GM12873 (cell line): ENCODE data around the gene ZNF236.

Source experiments
- CTCF ChIP-seq: IDR thresholded peaks from 2 replicates; pipeline ENCODE4 v1.5.1; 2012; ENCODE audit warnings: low read depth, mild to moderate bottlenecking, moderate library complexity, low read length, control low read depth; ENCODE audit not compliant: insufficient read depth; ENCODE audit errors: missing control alignments

Gene ZNF236

GRCh38 chr18:77003316-77003715 is 181.0 kb downstream of the ZNF236 start:
- TF ChIP-seq CTCF: no peak

GRCh38 chr18:77004555-77005380 is 182.4 kb downstream of the ZNF236 start:
- TF ChIP-seq CTCF: no peak

- no peak for TF ChIP-seq CTCF
Observed at GRCh38 chr18:77005651-77006195, 183.4 kb downstream of the ZNF236 start.

GRCh38 chr18:77006305-77007175 is 184.2 kb downstream of the ZNF236 start:
- TF ChIP-seq CTCF: no peak

- TF ChIP-seq CTCF: no peak
Observed at GRCh38 chr18:77007251-77007650, 184.9 kb downstream of the ZNF236 start.

- TF ChIP-seq CTCF: no peak
Observed at GRCh38 chr18:77008006-77008405, 185.6 kb downstream of the ZNF236 start.
